ENCODE results near the gene COL21A1.

The COL21A1 gene

DNA sequence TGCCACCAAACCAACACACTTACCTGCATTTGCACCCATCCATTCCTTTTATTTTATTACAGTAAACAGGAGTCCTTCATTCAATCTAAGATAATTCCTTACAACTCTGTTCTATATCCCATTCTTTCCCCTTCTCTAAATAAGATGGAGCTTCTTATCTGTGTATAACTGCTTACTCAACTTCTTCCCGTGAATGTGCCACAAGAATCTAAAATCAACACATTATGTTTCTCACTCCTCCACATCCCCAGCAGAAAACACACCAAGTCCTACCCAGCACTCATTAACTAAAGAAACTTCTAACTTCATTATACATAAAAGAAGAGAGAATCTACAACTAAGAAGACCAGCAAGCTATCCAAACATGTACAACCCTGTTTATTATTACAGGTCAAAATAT, 141.1 kb downstream of the COL21A1 start:
- DNase-seq (ENCODE audit: low spot score), result no peak

DNA sequence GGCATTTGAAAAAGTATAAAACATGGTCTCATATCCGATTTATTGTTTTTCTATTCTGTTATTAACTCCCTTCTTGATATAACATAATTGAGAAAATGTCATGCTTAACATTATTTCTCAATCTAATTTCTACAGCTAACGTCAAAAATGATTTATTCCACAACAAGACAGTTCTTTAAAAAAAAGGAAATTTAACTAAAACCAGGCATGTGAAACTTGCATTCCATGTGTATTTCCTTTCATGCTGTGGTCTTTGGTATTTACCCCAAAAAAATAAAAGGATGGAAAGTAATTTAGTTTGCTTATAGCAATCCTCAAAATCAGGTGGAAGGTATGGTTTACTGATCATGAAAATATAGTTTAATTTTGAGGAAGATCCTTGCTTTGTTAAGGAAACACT, 142.8 kb downstream of the COL21A1 start:
- DNase-seq (ENCODE audit: low spot score), result no peak

DNA sequence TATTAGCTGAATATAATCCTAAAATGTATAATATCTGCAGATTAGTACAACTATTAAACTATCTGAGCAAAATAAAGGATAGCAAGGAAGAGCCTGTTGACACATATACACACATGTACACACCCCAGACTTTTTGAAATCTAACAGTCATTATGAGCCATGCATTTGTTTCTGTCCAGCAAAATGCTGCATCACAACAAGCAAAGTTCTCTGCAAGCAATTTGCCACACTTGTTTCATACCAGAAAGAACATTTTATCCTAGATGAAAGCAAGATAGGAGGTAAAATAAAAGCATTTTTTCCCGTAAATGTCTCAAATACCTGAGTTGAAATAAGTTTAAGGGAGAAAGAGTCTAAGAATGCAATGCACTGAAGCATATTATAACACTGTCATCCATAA, 145.2 kb downstream of the COL21A1 start:
- no peak for DNase-seq (ENCODE audit: low spot score)

DNA sequence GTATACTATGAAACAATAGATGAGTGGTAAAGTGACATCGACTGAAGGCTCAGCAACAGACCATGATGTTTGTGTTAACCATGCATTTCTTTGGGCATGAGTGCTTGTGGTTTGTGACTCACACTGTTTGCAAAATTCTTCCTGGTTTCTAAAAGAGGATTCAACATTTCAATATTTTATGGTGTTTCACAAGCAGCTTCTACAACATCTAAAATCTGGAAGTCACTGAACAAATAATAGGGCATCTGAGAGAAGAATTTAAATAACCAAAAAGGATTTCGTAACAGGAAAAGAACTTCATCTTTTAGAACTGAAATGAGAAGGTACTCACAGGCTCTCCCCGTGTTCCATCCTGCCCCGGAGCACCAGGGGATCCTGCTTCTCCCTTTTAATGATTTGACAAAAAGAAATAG, 146.2 kb downstream of the COL21A1 start:
- peak; percentile 79 for DNase-seq (ENCODE audit: low spot score)

DNA sequence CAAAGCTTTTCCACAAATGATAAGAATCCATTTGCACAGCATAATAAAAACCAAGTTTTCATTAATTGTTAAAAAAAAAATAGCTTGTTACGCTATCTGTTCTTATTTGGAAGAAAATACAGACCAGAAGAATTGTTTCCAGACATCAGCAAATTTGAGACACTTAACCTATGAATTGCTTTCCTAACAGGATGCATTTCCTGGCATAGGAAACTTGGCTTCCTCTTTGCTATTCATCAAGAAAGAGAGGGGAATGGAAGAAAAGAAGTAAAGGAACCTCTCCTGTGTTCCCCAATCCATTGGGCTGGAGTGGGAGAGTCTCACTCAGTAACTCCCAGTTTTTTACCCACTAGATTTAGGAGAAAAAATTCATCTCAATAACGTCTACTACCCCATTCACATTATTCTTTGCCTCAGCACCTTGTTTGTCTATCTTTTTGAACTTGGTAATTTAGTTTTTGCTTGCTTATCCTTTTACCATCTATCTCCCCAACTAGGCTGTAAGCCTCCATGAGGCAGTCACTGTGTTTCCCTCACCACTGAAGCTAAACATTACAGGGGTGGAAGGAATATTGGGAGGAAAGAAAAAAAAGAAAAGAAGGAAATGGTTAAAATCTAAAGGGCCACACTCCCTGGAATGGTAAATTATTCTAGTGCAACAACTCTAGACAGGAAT, 150.3 kb downstream of the COL21A1 start:
- no peak for DNase-seq (ENCODE audit: low spot score)

DNA sequence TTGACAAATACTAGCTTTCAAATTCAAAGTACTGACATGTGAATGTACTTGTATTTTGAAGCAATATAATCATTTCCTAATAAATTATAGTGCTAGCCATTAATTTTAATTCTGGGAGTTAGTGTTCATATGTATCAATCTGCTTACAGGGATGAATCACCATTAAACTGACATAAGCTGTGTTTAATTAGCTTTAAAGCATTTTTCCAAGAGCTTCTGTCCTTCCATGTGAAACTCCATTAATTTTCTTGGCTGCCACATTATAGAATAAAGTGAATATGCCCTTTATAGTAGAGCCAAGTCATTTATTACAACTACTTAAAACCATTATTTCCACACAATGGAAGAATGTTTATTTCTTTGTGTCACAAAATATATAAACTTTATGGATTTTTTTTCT, 150.8 kb downstream of the COL21A1 start:
- DNase-seq (ENCODE audit: low spot score), result no peak

DNA sequence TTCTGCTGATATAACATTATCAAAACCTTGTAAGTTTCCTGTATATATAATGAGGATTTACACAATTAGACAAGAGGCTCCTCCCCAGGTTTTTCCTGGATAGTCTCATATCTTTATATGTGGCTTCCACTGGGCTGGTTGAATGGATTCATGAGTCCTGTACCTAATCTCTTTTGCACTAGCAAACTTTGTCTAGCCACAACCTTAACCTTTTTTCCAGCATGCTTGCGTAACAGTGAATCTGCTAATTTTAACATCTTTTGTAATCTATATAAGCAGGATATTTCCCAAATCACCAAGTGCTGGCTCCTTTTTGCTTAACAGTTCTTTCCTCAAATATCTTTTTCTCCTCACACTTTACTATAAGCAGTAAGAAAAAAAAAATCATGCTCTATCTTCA, 153.6 kb downstream of the COL21A1 start:
- no peak for DNase-seq (ENCODE audit: low spot score)

DNA sequence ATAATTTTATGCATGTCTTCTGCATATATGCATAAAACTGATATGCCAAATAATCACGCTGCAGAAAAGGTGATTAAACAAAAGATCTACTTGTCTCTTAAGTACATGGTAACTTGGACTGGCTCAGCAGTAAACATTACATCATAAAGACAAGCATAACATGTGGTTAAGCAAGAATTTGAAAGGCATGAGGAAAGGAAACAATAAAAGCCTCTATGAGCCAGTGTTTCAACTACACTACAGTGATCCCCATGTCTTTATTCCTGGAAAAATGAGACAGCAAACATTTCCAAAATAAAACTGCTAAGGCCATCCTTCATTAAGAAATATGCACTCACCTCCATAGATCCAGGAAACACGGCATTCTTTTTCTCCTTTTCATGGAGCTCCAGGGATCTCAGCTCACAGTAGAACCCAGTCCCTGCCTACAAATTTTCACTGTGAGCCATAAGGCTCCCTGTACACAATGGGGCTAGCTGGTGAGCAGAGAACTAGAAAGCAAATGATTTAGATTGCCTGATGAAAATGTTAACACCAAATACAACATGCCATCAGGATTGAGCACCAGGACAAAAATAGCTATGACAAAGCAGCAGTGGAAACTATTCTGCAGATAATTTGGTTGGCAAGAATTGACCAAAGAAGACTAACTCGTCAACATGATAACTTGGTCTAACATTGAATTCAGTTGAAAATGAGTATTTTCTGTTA, 156.1 kb downstream of the COL21A1 start:
- peak; percentile 75 for DNase-seq (ENCODE audit: low spot score)

DNA sequence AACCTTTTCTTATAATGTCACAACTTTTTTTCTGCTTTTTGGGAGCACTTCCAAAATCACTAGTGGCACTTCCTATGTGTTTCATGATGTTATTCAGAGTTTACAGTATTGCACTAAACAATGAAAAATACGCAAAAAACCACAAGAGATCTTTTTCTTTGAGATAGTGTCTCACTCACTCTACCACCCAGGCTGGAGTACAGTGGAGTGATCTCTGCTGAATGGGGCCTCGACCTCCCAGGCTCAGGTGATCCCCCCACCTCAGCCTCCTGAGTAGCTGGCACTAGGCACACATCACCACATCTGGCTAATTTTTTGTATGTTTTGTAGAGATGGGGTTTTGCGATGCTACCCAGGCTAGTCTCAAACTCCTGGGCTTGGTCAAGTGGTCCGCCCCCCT, 158.7 kb downstream of the COL21A1 start:
- DNase-seq (ENCODE audit: low spot score), result no peak

DNA sequence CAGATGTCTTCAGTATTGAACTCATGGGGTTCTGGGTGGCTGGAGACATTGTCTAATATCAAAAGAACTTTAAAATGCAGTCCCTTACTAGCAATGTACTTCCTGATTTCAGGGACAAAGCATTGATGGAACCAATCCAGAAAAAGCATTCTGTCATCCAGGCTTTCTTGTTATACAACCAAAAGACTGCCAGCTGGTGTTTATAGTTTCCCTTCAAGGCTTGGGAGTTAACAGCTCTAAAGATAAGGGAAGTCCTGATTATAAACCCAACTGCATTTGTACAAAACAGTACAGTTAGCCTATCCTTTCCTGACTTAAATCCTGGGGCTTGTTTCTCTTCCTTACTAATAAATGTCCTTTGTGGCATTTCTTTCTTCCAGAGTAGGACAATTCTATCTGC, 160.0 kb downstream of the COL21A1 start:
- DNase-seq (ENCODE audit: low spot score), result no peak

DNA sequence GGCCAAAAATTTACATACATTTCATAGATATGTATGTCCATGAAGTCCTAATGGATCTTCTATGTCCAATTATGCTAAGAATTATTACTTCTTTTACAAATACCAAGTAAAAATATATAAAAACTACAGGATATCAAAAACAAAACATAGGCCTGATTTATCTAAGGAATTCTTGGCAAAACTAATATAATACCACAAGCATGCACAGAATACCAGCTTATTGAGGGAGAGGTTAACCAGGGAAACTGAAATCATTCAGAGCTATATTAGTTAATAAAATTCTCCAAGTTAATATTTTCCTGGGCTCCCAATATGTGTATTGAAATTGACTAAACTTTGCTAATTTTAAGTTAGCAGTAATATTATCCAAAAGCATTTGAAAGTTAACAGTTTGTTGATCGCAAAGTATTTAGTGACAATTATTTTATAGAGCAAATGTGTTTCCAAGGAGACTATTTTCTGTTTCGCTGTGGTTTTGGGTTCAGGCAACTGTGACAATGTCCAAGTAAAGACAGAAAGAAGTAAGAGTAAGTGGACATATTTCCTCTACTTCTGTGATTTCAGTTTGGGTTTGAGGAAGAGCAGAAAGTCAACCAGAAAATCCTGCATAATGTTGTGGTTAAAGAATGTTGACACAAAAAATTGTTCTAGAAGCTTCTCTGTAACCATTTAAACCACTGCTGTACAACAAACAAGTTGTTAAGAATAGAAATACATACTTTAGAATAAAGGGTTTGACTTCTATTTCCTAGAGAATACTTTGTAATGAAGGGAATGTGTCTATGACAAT, 167.4 kb downstream of the COL21A1 start:
- DNase-seq (ENCODE audit: low spot score), result no peak

DNA sequence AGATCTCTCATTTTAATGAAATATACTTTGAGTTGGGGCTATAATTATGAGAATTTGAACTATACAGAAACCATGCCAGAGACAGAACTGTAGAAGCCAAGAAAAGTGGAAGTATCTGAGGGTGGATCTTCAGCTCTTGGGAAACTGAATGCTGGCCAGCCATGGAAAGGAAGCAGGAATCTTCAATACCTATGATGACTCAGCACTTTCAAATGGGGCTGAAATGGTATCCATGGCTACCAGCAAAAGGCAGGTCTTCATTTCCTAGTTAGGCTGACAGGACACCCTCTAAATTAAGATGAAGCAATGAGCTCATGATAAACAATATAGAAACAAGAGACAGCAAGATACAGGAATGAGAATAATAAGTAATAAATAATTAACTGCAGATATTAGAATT, 171.3 kb downstream of the COL21A1 start:
- DNase-seq (ENCODE audit: low spot score), result no peak

DNA sequence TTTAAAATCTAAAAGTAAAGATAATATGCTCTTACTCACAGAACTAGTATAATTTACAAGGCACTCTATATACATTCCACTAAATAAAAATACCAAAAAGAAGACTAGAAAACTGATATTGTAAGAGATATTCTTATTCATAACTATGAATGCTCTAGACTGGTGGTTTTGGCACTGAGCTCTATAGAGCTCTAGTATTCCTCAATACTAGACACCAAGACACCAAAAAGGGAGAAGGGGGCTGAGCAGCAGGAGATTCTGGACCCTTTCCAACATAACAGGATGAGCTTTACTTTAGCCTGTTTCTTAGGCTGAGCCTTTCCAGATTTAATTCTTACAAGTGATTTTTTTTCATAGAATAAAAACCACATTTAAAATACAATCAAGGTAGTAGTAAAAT, 173.6 kb downstream of the COL21A1 start:
- no peak for DNase-seq (ENCODE audit: low spot score)

DNA sequence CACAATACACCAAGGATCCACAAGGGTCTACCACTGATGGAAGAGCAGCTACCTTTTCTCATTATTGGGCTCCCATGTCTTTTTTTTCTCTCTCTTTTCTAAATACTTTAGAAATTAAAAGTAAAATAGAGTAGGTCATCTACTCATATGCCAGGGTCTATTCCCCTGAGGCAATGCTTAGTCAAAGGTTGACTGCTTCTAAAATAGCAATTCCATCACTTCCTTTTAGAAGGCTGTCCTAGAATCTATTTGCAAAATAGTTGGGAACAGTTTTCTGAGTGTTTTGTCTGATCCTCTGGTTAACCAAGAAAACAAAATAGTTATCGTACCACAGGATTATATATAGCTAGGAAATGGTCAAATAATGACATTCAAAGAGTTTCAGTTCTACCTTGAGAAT, 174.1 kb downstream of the COL21A1 start:
- DNase-seq (ENCODE audit: low spot score), result no peak

DNA sequence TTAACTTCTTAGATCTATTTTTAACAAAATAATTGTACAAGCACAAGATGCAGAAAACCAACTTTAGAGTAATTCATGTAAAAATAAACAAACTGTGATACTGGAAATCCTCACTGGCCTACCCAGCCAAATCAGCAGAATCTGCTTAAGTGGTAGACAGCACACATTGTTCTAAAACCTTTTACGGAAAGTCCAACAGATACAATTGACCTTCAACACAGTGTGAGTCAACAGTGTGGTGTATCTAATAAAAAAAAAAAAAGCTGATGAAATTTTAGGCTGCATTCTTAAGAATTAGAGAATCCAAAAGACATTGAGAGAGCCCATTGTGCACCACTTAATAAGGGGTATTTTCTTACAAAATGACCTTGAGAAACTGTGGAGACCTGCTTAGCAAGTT, 174.5 kb downstream of the COL21A1 start:
- no peak for DNase-seq (ENCODE audit: low spot score)

DNA sequence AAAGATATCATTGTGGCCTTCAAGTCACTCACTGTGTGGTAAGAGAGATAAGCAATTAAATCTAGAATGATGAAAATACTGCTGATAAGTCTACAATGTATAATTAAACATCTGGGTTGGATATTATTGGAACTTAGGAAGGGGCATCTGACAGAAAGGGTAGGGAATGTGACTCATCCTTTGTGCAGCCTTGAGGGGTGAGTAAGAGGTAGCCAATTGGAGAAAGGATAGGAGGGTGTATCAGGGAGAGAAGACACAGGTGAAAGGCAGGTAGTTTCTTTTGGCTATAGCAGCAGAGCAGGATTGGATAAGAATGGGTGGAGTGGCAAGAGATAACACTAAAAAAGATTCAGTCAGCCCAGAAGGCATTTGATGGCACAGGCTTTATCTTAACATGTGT, 182.0 kb downstream of the COL21A1 start:
- DNase-seq (ENCODE audit: low spot score), result peak; percentile 7

DNA sequence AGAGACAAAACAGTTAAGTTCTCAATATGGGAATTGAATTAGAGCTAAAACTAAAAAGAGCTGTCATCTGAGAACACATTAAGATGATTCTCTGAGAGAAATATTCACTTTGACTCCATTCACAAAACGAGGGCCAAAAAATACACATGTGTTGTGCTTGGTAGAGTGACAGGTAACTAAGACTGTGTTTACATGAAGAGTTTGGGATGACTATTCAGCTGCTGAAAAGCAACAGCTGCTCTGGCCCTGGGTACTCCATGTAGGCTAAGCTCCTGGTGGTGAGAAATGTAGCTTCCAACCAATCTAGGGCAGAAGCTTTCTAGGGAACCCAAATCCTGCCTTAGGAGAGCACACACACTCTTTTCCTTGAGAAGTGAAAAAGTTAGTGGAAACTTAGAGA, 184.5 kb downstream of the COL21A1 start:
- no peak for DNase-seq (ENCODE audit: low spot score)

DNA sequence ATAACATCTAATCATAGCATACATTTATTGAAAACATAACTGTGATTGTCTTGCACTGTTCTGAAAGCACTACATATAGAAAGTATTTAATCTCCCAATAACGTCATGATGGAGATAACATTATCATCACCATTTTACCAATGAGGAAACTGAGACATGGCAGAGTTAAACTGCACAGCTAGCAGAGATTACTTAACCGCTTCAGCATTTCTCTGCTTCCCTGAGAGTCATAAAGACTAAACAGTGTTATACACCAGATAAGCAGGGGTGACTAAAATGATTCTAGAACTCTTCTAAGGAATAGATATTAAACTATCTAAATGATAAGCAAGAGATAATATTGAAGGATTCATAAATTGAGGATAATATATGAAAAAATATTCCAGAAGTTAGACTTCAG, 188.7 kb downstream of the COL21A1 start:
- no peak for DNase-seq (ENCODE audit: low spot score)

DNA sequence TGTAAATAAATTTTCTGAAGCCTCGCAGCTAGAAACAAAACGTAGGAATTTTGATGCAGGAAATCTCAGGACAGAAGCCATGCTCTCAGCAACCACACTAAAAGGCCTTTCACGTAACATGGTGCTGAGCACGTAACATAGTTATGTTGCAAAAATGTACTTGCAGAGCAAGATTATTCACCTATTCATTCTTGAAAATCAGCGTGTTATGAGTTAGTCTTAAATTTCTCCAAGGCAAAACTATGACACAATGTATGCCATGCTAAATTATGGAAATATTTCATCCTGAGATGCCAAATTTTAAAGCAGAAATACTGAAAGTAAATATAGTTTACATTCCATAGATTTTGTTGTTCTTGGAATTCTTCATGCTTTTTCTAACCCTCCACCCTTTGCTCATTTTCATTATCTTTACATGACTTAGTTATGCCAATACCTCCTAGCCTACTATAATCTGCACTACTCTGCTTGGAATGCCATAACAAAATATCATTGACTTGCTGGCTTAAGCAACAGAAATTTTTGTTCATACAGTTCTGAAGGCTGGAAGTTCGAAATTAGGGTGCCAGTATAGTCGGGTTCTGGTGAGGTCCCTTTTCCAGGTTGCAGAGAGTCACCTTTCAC, 192.2 kb downstream of the COL21A1 start:
- no peak for DNase-seq (ENCODE audit: low spot score)

DNA sequence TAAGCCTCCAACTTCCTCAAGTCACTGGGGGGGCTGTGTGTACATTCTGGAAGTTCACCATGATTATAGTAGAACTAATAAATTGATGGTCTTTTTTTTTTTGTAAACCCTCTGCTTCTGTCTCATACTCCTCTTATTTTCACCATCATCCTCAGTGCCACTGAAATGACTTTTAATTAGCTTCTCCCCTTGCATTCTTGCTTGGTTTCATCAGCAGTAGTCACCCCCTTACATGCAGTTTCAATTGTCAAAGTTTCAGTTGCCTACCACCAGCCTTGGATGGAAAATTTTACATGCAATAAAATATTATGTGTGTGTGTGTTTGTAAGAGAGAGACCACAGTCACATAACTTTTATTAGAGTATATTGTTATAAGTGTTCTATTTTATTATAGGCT, 196.2 kb downstream of the COL21A1 start:
- no peak for DNase-seq (ENCODE audit: low spot score)

DNA sequence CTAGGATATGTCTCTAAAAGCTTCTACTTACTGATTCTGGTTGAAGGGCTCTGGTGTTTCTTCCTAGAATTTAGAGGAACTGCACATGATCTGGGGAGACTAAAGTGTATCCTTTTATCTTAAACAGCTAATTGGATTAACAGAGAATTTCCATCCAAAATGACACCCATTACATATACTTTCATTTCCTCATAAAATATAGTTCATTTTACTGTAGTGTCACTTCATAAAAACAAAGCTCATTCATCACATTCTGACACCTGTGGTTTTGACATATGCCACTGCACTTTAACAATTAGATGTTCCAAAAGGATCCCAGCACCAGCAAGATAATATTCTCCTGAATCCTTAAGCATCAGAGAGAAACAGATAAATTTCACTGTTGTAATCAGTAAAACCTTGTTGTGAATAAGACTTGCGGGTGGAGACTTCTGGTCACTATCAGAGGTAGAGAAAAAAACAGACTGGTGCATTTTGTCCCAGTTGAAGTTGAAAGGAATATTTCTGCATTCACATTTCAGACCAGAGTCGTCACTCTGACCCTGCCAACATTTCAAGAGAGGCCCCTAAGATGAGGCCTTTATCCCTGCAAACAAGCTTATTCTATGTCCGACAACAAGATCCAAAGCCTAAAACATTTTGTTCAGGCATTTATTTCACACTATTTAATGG, 196.7 kb downstream of the COL21A1 start:
- DNase-seq (ENCODE audit: low spot score), result no peak

DNA sequence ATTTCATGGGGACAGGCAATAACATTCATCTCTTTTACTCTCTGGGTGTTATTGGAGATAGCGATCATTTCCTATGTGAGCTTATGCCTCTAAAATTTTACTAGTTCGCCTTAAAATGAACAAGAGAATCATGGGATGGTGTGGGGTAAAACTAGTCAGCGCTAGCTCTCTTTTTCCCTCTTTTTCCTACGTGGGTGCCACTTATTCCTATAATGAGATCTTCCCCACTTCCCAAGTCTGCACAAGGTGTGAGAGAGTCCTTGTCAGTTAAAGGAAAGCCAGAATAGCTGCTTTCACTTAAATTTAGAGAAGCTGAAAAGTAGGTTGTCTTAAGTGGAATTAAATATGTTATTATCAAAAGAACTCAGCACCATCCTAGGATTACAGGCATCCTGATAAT, 198.8 kb downstream of the COL21A1 start:
- DNase-seq (ENCODE audit: low spot score), result no peak
